ENCODE measurements around the gene MGLL.
"Not testable (repeated sequence)": the region's sequence is repeated elsewhere in the genome, so short reads cannot be mapped to it uniquely, and the experiment has no call there.

MGLL gene

DNA sequence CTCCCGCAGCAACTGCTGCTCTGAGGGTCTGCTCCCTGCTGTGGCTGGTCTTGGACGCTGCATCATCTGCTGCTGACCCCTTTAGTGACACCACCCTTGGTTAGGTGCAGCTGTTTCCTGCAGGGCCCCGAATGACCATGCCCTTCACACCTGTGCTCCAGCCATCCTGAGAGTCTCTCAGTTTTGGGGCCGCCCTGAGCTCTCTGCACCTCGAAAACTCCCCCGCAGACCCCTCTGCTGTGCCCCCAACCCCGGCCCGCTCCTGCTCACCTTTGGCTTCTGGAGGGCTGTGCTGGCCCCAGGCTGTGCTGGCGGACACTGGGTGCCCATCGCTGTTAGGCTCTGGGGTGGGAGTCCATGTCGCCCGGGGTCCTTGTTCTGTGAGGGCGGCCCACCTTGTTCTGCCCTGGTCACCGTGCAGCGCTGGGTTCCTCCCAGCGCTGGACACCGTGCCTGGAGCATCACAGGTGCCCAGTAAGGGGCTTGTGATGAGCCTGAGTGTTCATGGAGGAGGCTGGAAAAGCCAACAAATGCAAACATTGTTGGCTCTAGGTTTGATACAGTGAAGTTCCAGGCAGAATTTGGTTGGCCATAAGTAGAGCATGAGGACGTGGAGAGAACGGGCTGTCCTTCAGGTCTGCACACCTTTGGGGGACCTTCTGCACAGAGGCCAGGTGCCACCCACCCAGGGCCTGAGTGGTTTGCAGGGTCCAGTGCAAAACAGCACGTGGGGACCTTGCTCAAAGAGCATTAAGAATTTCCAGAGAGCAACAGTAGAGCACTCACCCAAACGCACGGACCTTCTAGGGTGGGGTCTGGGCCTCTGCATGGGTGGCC, 137.2 kb downstream of the MGLL start:
- Histone ChIP-seq H3K27ac (ENCODE audit: low read depth, low read length) (no peak overlapping the region), H3K4me2 (ENCODE audit: low read depth, low read length, poor library complexity, severe bottlenecking) (no peak overlapping the region), H3K9ac (ENCODE audit: low read length) (no peak overlapping the region), H4K20me1 (ENCODE audit: low read depth, low read length) (no peaks in the 10 kb centered on the region), H3K79me2 (ENCODE audit: insufficient read depth, low read length) (no peaks in the 10 kb centered on the region), H3K36me3 (ENCODE audit: low read length) (no peaks in the 10 kb centered on the region), H3F3A (ENCODE audit: insufficient read depth) (no peaks in the 10 kb centered on the region), H3K4me3 (ENCODE audit: insufficient read depth, low read length, poor library complexity, severe bottlenecking) (no peak overlapping the region), H2AFZ (ENCODE audit: low read depth, low read length, severe bottlenecking) (no peak overlapping the region), H3K9me3 (ENCODE audit: insufficient read depth, low read length) (no peaks in the 10 kb centered on the region; the same call in 1 of the 2 replicates), H3K9me2 (replicated peaks; ENCODE audit: insufficient read depth, low read length) (no peaks in the 10 kb centered on the region), H3K27me3 (ENCODE audit: low read length) (no peaks in the 10 kb centered on the region)
- no peak for TF ChIP-seq EZH2phosphoT487 (conservative IDR thresholded peaks at IDR 0.05; ENCODE audit: low read length)
- TF ChIP-seq, protein P1, sequence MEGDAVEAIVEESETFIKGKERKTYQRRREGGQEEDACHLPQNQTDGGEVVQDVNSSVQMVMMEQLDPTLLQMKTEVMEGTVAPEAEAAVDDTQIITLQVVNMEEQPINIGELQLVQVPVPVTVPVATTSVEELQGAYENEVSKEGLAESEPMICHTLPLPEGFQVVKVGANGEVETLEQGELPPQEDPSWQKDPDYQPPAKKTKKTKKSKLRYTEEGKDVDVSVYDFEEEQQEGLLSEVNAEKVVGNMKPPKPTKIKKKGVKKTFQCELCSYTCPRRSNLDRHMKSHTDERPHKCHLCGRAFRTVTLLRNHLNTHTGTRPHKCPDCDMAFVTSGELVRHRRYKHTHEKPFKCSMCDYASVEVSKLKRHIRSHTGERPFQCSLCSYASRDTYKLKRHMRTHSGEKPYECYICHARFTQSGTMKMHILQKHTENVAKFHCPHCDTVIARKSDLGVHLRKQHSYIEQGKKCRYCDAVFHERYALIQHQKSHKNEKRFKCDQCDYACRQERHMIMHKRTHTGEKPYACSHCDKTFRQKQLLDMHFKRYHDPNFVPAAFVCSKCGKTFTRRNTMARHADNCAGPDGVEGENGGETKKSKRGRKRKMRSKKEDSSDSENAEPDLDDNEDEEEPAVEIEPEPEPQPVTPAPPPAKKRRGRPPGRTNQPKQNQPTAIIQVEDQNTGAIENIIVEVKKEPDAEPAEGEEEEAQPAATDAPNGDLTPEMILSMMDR (IDR thresholded peaks at IDR 0.05; ENCODE audit: insufficient read depth, low read length, poor library complexity, severe bottlenecking) = no peak

DNA sequence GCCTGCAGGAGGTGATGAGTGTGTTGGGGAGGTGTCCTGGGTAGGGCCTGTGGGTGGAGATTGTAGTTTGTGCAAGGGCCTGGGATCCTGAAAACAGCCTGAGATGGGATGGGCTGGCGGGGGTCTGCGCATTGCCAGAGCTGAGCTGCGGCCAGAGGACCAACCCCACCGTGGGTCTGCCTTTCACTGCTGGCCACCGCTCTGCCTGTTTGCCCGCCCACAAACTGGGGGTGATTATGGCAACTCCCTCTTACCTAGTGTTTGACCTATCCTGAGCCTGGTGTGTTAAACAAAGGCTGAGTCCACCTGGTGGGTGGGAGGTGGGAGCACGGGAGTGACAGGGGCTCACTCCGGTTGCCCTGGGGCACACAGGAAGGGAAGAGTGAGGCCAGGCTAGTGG, 139.8 kb downstream of the MGLL start:
- Histone ChIP-seq H3K9ac (ENCODE audit: low read length) (no peak overlapping the region), H3K27me3 (ENCODE audit: low read length) (no peaks in the 10 kb centered on the region), H3K9me3 (ENCODE audit: insufficient read depth, low read length) (no peaks in the 10 kb centered on the region; the same call in 1 of the 2 replicates), H3K4me2 (ENCODE audit: low read depth, low read length, poor library complexity, severe bottlenecking) (no peak overlapping the region), H3F3A (ENCODE audit: insufficient read depth) (no peaks in the 10 kb centered on the region), H3K79me2 (ENCODE audit: insufficient read depth, low read length) (no peaks in the 10 kb centered on the region), H3K36me3 (ENCODE audit: low read length) (no peaks in the 10 kb centered on the region), H4K20me1 (ENCODE audit: low read depth, low read length) (no peaks in the 10 kb centered on the region), H3K4me3 (ENCODE audit: insufficient read depth, low read length, poor library complexity, severe bottlenecking) (no peak overlapping the region), H2AFZ (ENCODE audit: low read depth, low read length, severe bottlenecking) (no peak overlapping the region), H3K27ac (ENCODE audit: low read depth, low read length) (no peak overlapping the region), H3K9me2 (replicated peaks; ENCODE audit: insufficient read depth, low read length) (no peaks in the 10 kb centered on the region)
- no peak for TF ChIP-seq EZH2phosphoT487 (conservative IDR thresholded peaks at IDR 0.05; ENCODE audit: low read length)
- TF ChIP-seq, protein P1 (IDR thresholded peaks at IDR 0.05; ENCODE audit: insufficient read depth, low read length, poor library complexity, severe bottlenecking) = no peak

DNA sequence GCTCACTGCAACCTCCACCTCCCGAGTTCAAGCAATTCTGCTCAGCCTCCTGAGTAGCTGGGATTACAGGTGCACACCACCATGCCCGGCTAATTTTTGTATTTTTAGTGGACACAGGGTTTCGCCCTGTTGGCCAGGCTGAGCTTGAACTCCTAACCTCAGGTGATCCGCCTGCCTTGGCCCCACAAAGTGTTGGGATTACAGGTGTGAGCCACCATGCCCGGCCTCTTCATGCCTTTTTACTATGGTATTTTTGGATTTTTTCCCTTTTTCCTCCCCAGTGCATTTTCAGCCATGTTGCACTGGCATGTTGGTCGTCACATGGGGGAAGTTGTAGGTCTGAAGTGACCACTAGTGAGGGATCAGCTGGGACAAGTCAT, 140.2 kb downstream of the MGLL start:
- not testable (repeated sequence) for H3K9me3 ChIP-seq (ENCODE audit: insufficient read depth, low read length); H4K20me1 ChIP-seq (ENCODE audit: low read depth, low read length); H3K9ac ChIP-seq (ENCODE audit: low read length); H3K79me2 ChIP-seq (ENCODE audit: insufficient read depth, low read length); H3K4me3 ChIP-seq (ENCODE audit: insufficient read depth, low read length, poor library complexity, severe bottlenecking); H3F3A ChIP-seq (ENCODE audit: insufficient read depth); H3K27ac ChIP-seq (ENCODE audit: low read depth, low read length); H3K36me3 ChIP-seq (ENCODE audit: low read length); H3K9me2 ChIP-seq (replicated peaks; ENCODE audit: insufficient read depth, low read length); H3K4me2 ChIP-seq (ENCODE audit: low read depth, low read length, poor library complexity, severe bottlenecking); H3K27me3 ChIP-seq (ENCODE audit: low read length); H2AFZ ChIP-seq (ENCODE audit: low read depth, low read length, severe bottlenecking)

GRCh38 chr3:127680798-127681221, 141.5 kb downstream of the MGLL start:
- no peak overlapping the region for H3K4me2 ChIP-seq (ENCODE audit: low read depth, low read length, poor library complexity, severe bottlenecking)

More at GRCh38 chr3:127680798-127681221, 141.5 kb downstream of the MGLL start:
- Histone ChIP-seq H3K36me3 (ENCODE audit: low read length) (no peaks in the 10 kb centered on the region), H3K9me2 (replicated peaks; ENCODE audit: insufficient read depth, low read length) (no peaks in the 10 kb centered on the region), H2AFZ (ENCODE audit: low read depth, low read length, severe bottlenecking) (no peak overlapping the region), H3K9me3 (ENCODE audit: insufficient read depth, low read length) (no peaks in the 10 kb centered on the region), H3K27me3 (ENCODE audit: low read length) (no peaks in the 10 kb centered on the region), H3K27ac (ENCODE audit: low read depth, low read length) (no peak overlapping the region), H3K79me2 (ENCODE audit: insufficient read depth, low read length) (no peaks in the 10 kb centered on the region), H3K9ac (ENCODE audit: low read length) (no peak overlapping the region), H3K4me3 (ENCODE audit: insufficient read depth, low read length, poor library complexity, severe bottlenecking) (no peak overlapping the region), H4K20me1 (ENCODE audit: low read depth, low read length) (no peaks in the 10 kb centered on the region), H3F3A (ENCODE audit: insufficient read depth) (no peaks in the 10 kb centered on the region)
- TF ChIP-seq EZH2phosphoT487 (conservative IDR thresholded peaks at IDR 0.05; ENCODE audit: low read length) = no peak
- TF ChIP-seq, protein P1 (IDR thresholded peaks at IDR 0.05; ENCODE audit: insufficient read depth, low read length, poor library complexity, severe bottlenecking) = no peak
